GM19395 (cell line): ENCODE data around the gene DHX35.
A peak's percentile ranks its signal among the peaks of the same experiment; 100 is the strongest.
"Not testable (repeated sequence)": the region's sequence is repeated elsewhere in the genome, so short reads cannot be mapped to it uniquely, and the experiment has no call there.

Experiments used
- ATAC-seq: cut with Tn5 transposase; IDR thresholded peaks from one replicate; pipeline ENCODE4 v1.9.1; 2021; ENCODE audit warnings: mild to moderate bottlenecking, moderate library complexity; ENCODE audit not compliant: unreplicated experiment

The DHX35 gene

DNA sequence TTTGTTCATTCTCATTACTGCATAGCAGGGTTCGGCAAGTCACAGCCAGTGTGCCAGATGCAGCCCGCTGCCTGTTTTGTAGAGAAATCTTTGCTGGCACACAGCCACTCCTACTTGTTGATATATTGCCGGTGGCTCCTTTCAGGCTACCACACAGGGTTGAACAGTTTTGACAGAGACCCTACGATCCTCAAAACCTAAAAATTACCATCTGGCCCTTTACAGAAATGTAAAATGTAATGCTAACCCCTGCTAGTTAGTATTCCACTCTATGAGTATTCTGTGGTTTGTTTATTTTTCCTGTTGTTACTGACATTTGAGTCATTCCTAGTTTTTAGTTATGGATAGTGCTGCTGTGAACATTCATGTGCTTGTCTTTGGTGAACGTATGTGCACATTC is 11.5 kb downstream of the DHX35 start:
- ATAC-seq, result no peak

DNA sequence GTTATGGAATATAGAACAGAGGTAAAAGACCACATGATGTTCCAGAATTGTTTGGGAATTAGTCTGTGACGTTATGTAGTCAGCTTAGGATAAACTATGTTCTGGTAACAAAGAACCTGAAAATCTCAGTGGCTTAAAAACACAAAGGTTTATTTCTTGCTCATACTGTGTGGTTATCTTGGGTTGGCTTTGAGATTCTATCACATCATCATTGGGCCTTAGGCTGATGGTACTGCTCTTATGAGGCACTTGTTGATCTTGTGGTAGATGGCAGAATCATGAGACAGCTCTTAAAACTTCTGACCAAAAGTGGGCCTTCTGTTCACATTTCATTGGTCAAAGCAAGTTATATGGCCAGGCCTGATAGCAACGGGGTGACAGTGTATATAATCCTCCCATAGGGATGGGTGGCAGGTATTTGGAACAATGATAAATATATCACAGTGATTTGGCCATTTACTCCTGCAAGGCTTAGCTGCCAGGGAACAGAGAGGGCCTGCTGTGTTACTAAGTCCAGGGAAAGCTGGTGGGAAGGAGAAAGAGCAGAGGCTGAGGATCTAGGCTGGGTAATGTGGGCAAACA is 13.5 kb downstream of the DHX35 start:
- ATAC-seq, result no peak

DNA sequence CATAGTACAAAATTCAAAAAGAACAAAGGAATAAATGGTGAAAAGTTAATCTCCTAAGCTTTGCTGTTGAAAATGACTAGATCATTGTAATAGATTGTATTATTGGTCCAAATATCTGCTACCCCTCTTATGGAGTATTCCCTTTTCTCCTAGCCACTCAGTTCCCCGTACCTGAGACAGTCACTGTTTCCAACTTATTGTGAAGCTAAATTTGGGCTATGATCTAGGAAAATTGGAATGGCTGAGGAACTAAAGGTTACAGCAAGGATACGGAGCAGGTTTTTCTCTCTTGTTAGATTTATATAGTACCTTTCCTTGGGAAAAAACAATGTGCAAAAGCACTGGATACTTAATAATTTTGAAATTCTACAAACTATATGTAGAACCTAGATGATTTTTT is 17.3 kb downstream of the DHX35 start:
- ATAC-seq, result no peak

DNA sequence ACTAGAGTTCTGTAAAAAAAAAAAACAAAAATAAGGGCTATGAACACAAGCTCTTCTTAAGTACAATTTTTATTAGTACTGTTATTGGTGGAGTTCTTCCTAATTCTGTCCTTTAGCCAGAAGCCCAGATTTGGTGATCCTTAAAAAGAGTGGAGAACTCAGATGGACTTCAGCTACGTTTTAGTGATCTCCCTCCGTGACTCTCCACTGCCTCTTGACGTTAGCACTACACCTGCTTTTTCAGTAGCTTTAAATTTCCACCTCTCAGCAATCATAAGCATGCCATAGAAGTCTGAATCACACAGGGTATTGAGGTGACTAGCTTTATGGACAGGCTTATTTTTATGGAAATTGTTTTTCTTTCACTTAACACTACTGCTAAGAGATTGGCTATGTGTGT is 17.7 kb downstream of the DHX35 start:
- no peak for ATAC-seq

DNA sequence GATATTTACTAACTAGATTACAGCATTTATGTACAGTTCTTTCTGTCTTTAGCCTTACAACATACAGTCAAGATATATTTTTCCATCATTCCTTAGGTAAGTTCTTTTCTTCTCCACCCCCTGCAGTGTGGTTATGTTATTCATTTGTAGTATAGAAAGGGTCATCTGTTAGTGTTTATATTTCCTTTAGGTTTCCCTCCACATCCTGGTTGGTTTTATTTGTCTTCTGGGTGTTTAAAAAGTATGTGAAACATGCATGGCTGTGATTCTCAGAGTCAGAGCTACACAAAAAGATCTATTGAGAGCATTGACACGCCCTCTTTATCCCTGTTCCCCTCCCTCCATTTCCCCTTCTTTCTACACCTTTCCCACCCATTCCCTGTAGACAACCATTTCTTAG is 20.1 kb downstream of the DHX35 start:
- ATAC-seq, result no peak

DNA sequence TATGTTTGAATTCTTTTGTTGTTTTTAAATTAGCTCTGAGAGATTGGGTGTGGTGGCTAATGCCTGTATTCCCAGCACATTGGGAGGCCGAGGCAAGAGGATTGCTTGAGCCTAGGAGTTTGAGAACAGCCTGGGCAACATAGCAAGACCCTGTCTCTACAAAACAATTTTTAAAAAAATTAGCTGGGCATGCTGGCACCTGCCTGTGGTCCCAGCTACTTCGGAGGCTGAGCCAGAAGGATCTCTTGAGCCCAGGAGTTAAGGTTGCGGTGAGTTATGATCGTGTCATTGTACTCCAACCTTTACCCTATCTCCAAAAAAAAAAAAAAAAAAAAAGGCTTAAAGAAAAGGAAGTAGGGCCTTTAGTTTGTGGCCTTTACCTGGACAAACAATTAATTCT is 22.9 kb downstream of the DHX35 start:
- no peak for ATAC-seq

DNA sequence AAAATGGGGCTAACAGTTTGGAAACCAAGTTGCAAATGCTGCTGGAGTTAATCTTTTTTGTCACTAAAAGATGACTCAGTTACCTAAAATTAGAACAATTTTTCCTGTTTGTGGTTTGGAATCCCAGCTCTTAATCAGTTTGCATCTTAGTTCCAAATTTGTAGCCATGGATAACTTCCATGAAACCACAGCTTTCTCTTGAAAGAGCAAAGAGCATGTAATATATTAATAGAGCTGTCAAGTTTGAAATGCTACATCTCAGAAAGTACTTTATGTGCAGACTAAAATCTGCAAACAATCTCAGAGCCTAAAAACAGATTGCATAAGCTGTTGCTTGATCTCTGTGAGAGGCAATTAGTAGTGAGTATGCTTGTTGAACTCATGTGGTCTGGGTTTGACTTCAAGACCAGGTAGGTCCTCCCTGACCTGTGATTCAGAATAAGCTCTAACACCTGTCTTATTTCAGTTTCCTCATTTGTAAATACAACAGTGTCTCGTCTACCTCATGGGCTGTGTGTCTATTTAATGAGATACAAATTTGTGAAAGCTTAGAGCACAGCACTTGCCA is 23.5 kb downstream of the DHX35 start:
- no peak for ATAC-seq

DNA sequence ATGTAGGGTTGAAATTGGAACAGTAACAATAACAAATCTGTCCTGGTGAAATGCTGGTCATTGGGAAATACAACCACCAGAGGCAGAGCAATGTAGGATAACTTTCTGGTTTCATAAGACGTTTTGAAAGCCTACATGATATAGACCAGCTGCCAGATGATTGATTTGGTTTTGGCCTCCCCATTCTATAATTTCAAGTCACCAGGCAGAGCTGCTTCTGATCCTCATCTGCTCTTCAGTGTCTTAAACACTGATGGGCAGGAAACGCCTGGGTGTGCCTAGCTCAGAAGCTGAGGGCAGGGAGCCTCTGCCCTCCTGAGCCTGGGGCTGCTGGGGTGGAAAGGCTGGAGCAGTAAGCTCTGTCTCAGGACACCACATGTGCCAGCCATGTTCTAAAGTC is 24.5 kb downstream of the DHX35 start:
- ATAC-seq, result peak; percentile 50

DNA sequence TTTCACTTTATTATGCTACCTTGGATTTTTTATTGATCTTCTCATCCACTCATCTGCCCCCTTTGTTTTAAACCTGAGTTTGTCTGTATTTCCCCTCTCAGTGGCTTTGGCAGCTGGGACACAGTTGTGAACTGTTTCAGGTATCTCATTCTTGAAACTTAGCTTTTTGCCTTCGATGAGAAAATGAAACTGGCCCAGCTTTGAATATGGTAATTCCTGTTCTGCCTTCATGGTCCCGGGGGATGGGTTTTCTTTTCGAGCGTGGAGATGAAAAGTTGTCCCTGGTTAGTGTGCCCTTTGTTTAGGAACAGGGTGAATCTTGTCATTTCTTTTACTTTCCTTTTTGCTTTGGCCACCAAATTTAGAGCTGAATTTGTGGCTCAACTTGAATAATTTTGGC is 25.6 kb downstream of the DHX35 start:
- ATAC-seq, result peak; percentile 85

DNA sequence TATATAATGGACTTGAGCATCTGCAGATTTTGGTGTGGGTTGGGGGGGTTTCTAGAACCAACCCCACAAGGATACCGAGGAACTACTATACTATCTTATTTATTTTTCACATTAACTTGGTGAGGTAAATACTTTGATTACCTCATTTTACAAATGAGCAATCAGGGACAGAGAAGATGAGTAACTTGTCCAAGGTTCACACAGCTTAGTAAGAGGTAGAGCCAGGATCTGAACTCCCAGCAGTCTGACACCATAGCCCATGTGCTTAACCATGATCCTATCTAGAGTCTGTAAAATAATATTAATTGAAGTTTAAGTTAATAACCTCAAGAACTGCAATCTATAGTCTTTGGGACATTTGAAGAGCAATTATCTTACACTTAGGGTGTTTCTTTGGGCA is 28.6 kb downstream of the DHX35 start:
- ATAC-seq, result no peak

DNA sequence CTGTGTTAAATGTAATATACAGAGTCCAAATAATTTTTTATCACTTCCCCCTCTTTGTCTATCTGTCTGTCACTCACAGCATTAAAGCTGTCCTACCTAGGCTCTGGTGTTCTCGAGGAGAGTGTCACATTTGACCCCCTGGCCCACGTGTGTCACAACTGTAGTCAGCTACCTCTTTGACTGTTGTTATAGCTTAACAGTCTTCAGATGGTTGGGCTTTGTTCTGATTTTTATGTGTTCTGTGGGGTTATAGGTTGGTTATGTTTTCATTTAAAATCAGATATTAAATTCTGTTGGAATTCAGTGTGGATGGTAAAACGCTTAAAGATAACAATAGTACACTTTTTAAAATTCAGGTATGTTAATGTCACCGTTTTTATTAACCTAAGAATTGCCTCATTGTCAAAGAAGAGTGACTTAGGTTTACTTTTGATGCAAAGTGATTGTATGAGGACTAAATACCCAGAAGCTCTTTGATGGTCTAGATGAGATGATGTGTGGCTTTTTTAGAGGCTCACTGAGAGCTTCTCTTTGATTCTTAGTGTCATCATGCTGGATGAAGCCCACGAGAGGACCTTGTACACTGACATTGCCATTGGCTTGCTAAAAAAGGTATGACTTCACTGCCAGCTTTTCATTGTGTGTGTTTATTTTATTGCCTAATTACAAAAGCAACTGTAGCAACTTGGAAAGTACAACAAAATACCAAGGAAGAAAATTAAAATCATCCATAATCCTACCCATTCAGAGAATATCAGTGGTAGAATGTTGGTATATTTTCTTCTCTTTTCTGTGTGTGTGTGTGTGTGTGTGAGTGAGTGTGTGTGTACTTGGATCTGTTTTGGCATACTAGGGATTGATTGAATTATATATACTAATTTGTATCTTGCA is 29.9 kb downstream of the DHX35 start:
- no peak for ATAC-seq

DNA sequence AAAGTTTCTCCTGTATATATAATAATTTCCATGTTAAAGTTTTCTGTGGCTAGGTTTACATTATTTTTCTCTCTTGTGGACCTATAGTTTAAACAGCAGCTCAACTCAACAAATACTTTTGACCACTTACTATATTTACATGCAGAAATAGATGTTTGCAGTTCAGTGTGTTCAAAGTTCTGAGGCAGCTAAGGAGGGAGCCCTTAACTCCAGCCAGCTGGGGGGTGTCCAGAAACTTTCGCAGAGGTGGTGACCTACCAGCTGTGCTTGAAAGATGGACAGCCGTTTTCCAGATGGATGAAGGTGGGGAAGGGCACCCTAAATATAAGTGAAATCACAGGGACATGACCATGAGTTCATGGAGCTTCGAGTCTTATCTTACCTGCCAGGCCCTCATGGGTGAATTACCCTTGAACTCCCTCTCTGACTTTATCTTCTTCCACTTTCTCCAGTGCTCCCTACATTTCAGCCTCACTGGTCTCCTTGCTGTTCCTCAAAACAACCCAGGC is 33.4 kb downstream of the DHX35 start:
- no peak for ATAC-seq

DNA sequence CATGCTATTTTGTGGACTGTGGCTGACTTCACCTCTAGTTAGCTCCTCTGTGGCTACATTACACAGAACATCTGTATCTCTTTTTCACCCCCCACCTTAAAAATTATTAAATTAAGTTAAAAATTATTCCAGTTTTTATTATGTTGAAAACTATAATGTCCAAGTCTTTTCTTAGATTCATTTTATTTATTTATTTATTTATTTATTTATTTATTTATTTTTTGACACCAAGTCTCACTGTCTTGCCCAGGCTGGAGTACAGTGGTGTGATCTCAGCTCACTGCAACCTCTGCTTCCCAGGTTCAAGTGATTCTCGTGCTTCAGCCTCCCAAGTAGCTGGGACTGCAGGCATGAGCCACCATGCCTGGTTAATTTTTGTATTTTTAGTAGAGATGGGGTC is 34.7 kb downstream of the DHX35 start:
- not testable (repeated sequence) for ATAC-seq

DNA sequence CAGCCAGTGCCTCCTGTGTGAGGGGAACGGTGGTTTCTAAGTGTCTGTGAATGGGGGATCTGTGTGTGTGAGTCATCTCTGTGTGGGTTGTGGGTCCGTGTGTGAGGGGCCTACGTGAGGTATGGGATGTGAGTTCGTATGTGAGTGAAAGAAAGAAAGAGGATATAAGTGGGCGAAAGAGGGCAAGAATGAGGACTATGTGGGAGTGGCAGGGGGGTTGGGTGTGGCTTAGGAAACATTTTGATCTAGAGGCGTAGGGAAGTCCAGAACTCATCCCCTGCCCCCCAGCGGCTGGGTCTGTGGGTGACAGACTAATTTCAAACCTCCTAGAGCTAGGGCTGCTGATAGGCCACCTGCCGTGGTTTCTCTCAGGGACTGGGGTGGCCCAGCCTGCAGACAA is 35.5 kb downstream of the DHX35 start:
- ATAC-seq, result peak; percentile 93

DNA sequence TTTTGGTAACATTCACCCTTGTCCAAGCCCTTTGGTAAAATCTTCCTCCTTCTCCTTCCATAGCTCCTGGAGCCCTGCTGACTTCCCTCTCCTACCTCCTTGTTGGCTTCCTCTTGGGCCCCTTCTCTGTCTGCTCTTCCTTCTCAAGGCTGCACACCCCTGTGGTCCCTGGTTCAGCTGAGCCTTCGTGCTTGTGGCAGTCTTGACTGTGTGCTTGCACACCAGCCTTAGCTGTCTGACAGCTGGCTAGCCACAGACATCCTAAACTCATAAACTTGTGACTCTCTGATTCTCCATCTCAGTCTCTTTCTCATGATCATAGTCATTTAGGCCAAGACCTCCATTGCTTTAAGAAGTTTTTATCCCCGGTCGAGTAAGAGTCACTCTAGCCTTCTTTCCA is 37.1 kb downstream of the DHX35 start:
- no peak for ATAC-seq

DNA sequence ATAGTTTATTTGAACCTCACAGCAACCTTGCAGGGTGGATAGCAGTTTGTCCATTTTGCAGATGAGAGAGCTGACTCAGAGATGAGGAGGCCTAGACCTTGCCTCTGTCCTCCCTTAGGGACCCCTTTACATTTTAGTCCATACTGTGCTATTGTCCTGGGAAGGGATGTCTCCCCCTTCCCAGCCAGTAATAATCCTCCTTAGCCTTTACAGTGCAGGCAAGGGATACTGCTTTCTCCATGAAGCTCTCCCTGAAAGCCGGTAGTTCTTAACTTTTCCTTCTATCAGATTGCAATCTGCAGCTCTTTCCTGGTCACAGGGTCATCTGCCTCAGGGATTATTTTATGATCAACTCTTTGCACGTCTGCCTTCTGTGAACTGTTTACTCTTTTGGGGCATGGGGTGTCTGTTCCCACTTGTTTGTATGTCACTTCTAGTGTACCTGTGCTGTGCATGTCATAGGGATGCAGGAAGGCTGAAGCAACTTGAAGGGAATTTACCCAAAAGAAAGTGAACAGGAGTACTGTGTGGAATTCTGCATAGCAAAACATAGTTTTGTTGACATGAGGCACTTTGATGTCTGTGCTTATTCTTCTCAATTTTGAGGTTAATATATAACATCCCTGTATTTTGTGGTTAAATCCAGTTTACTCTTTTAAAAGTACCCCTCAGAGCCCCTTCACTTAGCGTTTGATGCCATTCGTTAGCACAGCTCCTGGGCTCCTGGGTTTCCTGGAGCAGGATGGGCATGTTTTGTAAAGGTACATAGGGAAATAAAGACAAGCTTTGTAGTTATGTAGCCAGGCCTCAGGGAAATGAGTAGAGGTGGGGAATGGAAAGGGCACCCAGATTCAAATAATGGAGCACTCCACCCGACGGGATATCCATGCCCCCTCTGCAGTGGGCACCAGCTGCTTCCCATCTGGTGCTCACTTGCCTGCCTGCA is 38.1 kb downstream of the DHX35 start:
- no peak for ATAC-seq

DNA sequence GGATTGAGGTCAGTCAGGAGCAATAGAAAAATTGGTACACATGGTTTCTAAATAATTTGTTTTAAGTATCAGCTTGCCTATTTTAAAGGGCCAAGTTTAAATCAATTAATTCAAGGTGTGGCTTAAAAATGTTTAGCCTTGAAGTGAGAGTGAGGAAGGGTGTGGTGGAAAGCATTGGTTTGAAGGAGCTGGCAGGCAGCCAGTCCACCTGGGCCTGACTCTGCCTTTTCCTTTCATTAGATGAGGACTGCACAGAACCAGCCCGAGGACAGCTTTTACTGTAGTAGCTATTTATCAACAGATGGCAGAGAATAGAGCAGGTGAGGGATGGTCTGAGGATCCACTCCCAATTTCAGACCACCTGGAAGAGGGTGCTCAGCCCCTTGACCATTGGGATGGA is 42.4 kb downstream of the DHX35 start:
- no peak for ATAC-seq

DNA sequence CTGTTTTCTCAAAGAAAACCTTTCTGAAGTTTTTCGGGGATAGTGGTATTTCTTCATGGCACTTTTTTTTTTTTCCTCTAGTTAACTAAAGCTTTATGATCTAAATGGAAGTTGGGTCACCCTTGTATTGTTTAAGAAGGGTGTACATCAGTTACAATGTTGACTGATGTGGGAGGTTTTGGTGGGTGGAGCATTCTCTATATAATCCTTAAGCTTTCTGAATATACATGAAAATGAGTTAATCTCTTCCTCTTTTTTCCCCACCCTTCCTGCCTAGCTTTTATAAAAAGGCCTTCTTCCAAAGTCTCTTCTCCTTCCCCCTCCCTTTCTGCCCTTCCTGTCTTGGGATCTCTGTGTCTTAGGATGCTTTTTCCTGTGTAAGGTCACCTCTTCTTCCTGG is 47.2 kb downstream of the DHX35 start:
- ATAC-seq, result no peak

DNA sequence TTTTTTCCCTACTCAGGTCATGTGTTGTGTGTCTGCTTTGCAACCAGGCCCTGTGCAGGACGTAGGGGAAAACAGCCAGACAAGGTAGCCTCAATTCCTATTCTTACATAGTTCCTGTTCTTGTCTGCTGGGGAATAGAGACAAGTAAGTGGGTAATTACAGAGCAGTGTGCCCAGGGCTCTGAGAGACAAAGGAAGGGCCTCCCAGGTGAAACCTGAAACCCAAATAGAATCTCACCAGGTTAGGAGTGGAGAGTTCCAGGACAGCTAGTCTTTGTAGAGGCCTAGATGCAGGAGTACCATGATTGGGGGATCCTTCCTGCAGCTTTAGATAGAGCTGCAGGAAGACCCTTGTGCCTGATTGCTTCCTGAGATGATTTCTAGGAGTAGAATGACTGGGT is 48.4 kb downstream of the DHX35 start:
- no peak for ATAC-seq

DNA sequence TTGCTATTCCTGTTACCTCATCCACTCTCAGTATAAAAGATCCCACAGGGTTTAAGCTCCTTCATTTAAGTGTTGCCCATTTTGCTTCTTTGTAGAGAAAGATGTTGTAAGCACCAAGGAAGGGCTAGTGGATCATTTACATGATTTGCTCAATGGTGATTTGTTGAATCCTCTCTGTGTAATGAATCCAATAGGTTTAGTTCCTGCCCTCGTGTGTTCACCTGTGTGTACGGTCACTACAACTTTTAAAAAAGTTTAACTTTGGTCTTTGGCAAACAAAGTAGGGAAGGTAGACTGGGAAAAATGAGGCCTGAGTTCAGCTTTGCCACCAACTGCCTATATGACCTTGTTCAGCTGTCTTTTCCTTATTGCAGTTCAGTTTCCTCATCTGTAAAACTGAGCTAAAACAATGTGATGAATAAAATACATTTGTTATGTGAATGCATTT is 51.5 kb downstream of the DHX35 start:
- ATAC-seq, result no peak

DNA sequence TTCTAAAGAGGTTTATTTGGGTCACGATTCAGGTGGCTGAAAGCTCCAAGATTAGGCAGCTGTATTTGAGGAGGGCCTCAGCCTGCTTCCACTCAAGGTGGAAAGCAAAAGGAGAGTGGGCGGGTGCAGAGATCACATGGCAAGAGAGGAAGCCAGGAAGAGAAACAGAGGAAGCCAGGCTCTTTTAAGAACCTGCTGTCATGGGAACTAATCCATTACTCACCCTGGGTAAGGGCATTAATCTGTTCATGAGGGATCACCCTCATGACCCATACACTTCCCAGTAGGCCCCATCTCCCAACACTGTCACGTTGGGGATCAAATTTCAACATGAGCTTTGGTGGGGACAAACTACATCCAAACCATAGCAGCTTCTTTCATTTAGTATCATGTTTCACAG is 53.9 kb downstream of the DHX35 start:
- ATAC-seq, result no peak
